ENCODE results near the gene LKAAEAR1. TPM values are rescaled to one million over a fixed set of nuclear protein-coding genes. Genes with fewer than 3 reads are reported as not detected.
A peak's percentile ranks its signal among the peaks of the same experiment; 100 is the strongest.
"Not testable (repeated sequence)": the region's sequence is repeated elsewhere in the genome, so short reads cannot be mapped to it uniquely, and the experiment has no call there.

The LKAAEAR1 gene, protein sequence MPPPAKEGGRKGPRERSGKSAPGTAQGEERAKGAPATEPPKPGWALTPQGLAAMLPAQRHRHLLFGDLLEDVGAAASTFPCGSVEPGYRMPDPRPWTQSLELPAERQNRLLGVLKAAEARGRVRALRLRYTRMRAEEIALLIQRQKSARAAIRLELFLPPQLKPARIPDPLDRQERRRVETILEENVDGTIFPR
- not detected for total RNA-seq
- long read RNA-seq, result 0 reads

DNA sequence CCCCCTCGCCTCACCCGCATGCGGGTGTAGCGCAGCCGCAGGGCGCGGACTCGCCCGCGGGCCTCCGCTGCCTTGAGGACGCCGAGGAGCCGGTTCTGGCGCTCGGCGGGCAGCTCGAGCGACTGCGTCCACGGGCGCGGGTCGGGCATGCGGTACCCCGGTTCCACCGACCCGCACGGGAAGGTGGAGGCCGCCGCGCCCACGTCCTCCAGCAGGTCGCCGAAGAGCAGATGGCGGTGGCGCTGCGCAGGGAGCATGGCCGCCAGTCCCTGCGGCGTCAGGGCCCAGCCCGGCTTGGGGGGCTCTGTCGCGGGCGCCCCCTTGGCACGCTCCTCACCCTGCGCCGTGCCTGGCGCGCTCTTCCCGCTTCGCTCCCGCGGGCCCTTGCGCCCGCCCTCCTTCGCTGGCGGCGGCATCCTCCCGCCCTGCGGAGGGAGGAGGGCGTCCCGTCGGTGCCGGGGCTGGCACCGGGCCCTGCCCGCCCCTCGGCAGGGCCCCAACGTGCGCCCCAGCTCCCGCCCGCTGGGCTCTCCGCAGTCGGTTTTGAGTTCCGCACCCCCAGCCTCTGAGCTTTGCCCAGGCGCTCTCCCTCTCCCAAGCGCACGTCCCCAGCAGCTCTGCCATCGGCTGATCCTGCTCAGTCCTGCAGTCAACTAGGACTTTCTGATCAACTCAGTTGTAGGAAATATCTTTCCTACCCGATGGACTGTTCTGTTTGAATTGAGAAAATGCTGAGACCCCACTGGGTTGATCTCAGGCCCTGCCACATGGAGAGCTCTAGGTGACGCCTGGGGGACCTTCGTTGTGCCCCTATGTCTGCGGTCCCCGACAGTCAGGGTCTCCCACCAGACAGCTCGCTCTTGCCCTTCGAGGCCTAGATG is at the start of gene LKAAEAR1:
Gene LKAAEAR1 (minus strand): TSS at position 595 of the 881 bp plus-strand sequence. CDS start 179 bp downstream, at position 416.
- DNase-seq (ENCODE audit: low spot score), result no peak
- intact Hi-C loops (cut with DNase I), result loop anchor here (2.0 kb wide), 1 partner anchor 35 kb away; no protein-coding TSS in a partner anchor

GRCh38 chr20:64131406-64131805 is 47.2 kb upstream of the LKAAEAR1 start:
- peak; percentile 41 for DNase-seq (ENCODE audit: low spot score)
- intact Hi-C loops (cut with DNase I), result no loop called here

GRCh38 chr20:64130876-64131275 is 46.7 kb upstream of the LKAAEAR1 start:
- intact Hi-C loops (cut with DNase I), result no loop called here
- peak; percentile 29 for DNase-seq (ENCODE audit: low spot score)

GRCh38 chr20:64130271-64130670 is 46.1 kb upstream of the LKAAEAR1 start:
- intact Hi-C loops (cut with DNase I), result no loop called here
- peak; percentile 41 for DNase-seq (ENCODE audit: low spot score)

DNA sequence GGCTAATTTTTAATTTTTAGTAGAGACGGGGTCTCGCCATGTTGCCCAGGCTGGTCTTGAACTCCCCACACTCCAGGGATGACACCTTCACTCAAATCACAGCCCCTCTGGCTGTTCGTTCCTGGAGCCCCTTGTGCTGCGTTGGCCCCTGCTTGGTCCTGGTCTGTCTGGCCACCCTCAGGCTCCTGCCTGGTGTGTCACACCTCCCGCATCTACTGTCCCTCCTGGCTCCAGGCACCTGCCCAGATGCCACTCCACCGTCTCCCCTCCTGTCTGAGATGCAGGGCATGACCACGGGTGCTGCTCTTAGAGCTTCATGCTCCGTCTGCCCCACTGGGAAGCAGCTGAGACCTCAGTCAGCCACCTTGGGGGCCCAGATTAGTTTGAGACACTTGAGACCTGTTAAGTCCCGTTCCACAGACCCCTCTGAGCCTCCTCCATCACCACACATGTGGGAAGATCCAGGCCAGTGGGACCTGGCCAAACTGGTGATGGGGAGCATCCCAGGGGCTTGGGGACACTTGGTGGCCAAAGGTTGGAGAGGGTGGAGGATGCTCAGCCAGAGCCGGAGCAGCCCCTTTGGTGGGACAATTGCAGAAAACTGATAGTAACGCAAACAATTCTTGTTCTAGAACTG is 45.1 kb upstream of the LKAAEAR1 start:
- peak; percentile 49 for DNase-seq (ENCODE audit: low spot score)
- intact Hi-C loops (cut with DNase I), result no loop called here

- peak; percentile 41 for DNase-seq (ENCODE audit: low spot score)
- intact Hi-C loops (cut with DNase I), result loop anchor here (5.0 kb wide), 1 partner anchor 586 kb away; the partner anchor contains the start of gene PTK6
Observed at GRCh38 chr20:64123517-64123916, 39.3 kb upstream of the LKAAEAR1 start.

DNA sequence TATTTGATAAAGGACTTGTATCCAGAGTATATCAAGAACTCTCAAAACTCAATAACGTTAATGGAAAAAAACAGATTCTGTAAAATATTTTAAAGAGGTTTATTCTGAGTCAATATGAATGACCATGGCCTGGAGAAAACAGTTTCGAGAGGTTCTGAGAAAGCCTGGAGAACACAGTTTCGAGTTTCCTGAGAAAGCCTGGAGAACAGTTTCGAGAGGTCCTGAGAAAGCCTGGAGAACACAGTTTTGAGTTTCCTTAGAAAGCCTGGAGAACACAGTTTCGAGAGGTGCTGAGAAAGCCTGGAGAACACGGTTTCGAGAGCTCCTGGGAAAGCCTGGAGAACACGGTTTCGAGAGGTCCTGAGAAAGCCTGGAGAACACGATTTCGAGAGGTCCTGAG is 38.7 kb upstream of the LKAAEAR1 start:
- not testable (repeated sequence) for DNase-seq (ENCODE audit: low spot score)
- intact Hi-C loops (cut with DNase I), result loop anchor here (5.0 kb wide), 1 partner anchor 586 kb away; the partner anchor contains the start of gene PTK6

- DNase-seq (ENCODE audit: low spot score), result peak; percentile 22
- intact Hi-C loops (cut with DNase I), result loop anchor here (5.0 kb wide), 1 partner anchor 584 kb away; the partner anchor contains the start of gene PTK6
Observed at GRCh38 chr20:64121586-64121985, 37.4 kb upstream of the LKAAEAR1 start.

DNA sequence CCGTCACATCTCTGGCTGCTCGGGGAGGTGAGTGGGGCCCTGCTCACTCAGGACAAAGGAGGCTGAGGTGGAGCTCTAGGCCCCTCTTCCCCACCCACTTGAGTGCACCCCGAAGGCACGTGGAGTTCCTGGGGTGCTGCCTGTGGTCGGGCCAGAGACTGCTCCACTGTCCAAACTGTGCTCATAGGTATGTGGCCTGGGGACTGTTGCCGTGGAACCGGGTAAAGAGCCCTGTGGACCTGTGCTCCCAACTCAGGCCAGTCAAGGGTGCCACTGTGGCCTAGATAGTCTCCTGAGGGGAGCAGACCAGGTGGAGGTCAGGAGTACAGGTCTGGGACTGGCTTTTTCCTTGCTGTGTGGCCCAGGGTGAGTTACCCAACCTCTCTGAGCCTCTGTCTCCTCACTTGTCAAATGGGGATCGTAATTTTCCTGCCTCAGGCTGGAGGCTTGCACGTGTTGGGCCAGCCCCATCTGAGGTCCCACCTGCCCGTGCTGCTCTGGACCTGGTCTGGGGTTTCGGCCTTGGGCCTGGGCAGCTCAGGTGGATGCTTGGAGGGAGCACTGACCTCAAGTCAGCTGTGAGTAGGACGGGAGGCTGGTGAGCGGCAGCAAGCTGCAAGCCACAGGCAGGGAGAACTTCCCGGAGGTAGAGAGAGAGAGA is 35.6 kb upstream of the LKAAEAR1 start:
- intact Hi-C loops (cut with DNase I), result loop anchor here (1.0 to 5.0 kb wide), 3 partner anchors 35 to 583 kb away; partner anchors contain the start of genes LKAAEAR1 and PTK6
- DNase-seq (ENCODE audit: low spot score), result peak; percentile 71

DNA sequence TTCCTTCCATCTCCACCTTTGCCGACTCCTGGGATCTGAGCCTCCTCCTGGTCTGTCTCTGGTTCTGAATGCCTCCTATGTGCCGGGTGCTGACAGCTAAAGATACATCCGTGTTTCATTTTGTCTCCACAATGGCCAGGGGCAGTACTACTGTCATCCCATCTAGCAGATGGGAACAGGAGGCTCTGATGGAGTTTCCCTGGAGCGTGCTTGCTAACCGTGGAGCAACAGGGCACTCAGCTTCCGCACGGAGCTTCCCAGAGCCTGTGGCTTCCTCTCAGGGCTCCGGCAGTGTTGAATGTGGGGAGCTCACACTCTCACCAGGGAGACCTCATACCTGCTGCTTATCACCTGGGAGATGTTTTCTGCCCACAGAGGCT is 35.1 kb upstream of the LKAAEAR1 start:
- intact Hi-C loops (cut with DNase I), result loop anchor here (2.0 kb wide), 1 partner anchor 34 kb away; the partner anchor contains the start of gene LKAAEAR1
- no peak for DNase-seq (ENCODE audit: low spot score)

- DNase-seq (ENCODE audit: low spot score); intact Hi-C loops (cut with DNase I): not testable (repeated sequence)
Observed at GRCh38 chr20:64117432-64117777, 33.2 kb upstream of the LKAAEAR1 start.

GRCh38 chr20:64116541-64117431 is 32.6 kb upstream of the LKAAEAR1 start:
- DNase-seq (ENCODE audit: low spot score), result peak; percentile 67
- intact Hi-C loops (cut with DNase I), result no loop called here

DNA sequence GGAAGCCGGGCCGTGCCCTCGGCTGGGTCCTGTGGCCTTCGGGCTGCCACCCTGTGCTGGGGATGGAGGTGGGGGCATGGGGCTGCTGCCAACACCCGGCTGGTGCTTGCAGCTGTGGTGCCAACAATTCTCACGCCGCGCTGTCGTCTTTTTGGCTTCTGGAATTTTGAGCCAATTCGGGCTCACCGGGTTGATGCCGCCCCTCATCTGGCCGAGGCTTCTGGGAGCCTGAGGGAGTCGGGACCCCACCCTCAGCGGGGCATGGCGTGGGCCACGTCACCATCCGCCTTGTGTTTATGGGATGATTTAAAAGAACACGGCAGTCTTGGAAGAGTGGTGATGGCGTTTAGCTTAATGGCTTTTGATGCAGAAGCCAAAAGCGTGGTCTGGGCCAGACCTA is 31.8 kb upstream of the LKAAEAR1 start:
- DNase-seq (ENCODE audit: low spot score), result peak; percentile 55
- intact Hi-C loops (cut with DNase I), result no loop called here

DNA sequence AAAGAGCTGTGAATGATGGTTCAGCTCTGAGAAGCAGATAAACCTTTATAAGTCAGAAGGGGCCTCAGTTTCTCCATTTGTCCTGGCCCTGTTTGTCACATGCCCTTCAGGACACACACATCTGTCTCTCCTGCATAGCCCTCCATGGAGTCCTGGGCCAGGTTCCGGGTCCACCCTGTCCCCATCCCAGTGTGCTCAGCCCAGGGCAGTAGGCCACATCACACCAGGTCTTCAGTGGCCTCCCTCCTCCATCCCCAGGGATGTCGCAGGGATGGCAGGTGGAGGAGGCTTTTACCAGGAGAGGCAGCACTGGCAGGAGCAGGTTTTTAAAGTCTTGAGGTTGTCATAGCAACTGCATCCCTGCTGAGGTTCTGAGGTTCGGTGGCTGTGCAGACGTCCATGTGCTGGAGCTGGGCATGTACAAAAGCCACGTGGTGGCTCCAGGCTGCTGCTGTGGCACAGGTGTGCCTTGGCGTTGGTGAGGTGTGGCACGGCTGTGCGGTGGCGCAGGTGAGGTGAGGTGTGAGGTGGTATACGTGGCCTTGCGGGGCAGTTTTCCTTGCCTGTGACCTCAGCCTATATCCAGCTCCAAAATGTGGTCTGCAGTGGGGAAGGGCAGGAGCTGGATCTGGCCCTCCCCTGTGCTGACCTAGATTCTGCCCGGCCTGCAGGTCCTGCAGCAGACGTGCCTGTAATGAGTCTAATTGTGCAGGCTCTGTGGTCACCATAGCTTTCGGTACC is 31.1 kb upstream of the LKAAEAR1 start:
- intact Hi-C loops (cut with DNase I), result no loop called here

GRCh38 chr20:64114356-64114971 is 30.3 kb upstream of the LKAAEAR1 start:
- intact Hi-C loops (cut with DNase I), result no loop called here
- peak; percentile 67 for DNase-seq (ENCODE audit: low spot score)

More for the DNA sequence above, 31.1 kb upstream of the LKAAEAR1 start:
- DNase-seq (ENCODE audit: low spot score), result peak; percentile 64

DNA sequence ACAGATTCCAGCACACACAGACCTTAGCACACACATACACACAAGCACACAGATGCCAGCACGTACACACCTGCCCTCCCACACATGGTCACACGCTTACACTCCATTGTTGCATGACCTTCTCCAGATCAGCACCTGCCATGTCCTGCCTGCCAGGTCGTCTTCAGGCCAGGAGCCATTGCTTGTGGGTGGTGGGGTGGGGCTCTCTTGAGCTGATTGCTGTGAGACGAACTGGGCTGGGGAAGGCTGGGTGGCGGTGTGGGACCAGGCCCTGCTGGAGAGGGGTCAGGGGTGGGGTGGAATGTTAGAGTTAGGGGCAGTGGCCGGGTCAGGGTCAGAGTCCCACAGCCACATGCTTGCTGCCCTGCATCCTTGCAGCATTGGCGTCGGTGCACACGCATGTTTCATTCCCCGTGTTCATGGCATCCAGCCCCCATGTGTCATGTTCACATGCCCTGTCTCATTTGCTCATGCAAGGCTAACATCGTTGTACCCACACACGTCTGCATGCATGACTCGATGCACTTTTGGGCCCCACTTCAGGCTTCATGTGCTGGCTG is 29.7 kb upstream of the LKAAEAR1 start:
- peak; percentile 62 for DNase-seq (ENCODE audit: low spot score)
- intact Hi-C loops (cut with DNase I), result no loop called here

- intact Hi-C loops (cut with DNase I), result no loop called here
- DNase-seq (ENCODE audit: low spot score), result peak; percentile 38
Observed at GRCh38 chr20:64113444-64113775, 29.2 kb upstream of the LKAAEAR1 start.
